GM04503 (cell line): Measurements from ENCODE around the gene FGF6.
"Not testable (repeated sequence)": the region's sequence is repeated elsewhere in the genome, so short reads cannot be mapped to it uniquely, and the experiment has no call there.

ENCODE experiments used
- DNase-seq: peaks from one replicate; pipeline ENCODE4 v3.0.0-alpha.2; 2012; ENCODE audit warnings: low read depth

The FGF6 gene

DNA sequence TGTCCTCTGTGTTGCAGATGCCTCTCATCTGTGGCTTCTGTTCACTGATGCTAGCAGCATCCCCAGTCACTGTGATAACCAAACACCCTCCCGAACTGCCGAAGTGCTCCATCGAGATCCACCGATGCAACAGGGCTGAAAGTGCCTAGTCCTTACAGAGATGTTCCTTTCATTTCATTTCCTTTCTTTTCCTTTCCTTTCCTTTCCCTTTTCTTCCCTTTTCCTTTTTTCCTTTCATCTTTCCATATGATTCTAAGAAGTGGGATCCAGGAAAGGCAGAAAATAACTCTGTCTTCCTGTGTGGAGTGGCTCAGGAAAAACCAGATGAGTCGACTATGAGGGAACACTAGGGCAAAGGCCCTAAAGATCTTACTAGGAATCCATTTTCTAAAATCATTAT lies 26.7 kb downstream of the FGF6 start:
- DNase-seq: no peak

DNA sequence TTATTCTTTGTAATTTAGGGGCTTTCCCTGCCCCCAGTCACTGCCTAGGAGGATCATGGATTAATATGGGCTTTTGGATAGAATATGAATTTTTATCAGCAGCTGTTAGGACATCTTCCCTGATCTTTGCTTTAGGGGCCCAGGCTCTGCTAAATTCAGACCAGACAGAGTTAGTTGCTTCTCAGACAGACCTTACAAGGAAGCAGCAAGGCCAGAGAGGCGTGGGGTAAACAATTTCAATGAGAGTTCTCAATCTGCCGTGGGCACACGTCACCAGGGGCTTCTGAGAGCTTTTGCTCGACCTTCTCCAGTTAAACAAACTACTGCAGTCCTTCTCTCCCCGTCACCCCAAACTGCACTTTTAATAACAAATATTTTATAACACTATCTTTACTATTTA lies 27.7 kb downstream of the FGF6 start:
- DNase-seq: no peak

DNA sequence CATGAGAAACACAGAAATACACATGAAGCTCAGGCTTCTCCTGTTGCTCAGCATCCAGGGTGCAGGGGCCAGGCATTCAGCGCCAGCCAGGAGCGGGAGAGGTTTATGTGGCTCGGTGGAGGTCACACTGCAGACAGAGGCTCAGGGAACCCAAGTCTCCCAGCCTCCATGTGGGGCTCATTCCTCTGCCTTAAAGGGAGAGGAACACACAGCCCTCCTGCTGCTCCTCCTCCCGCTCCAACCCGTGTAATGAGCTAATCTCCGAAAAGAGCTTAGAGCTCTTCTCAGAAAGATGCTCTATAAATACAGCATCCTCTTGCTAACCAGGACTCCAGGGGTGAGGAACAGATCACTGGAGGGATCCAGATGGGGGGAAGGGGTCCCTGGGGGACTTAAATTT lies 28.2 kb downstream of the FGF6 start:
- no peak for DNase-seq

DNA sequence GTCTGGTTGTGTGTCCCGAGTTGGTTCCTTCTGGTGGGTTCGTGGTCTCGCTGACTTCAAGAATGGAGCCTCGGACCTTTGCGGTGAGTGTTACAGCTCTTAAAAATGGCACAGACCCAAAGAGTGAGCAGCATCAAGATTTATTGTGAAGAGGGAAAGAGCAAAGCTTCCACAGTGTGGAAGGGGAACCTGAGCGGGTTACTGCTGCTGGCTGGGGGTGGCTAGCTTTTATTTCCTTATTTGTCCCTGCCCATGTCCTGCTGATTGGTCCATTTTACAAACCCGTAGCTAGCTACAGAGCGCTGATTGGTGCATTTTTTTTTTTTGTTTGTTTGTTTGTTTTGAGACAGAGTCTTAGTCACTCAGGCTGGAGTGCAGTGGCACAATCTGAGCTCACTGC lies 29.3 kb downstream of the FGF6 start:
- no peak for DNase-seq

DNA sequence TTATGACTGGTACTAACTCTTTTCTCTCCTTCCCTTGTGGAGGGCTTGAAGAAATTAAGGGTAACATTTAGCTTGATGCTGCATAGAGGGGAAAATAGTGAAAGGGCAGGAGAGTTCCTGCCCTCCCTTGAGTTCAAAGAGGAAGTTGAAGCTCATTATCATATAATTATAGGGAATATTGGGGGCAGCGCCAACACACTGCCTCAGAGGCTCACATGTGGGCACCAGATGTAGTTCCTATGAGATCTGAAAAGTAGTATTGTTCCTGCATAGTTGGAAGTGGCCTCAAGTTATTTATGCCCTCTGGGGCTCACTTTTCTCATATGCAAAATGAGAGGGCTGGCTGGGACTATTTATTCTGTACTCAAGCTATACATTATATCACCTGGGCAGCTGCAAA lies 33.1 kb downstream of the FGF6 start:
- DNase-seq: no peak

DNA sequence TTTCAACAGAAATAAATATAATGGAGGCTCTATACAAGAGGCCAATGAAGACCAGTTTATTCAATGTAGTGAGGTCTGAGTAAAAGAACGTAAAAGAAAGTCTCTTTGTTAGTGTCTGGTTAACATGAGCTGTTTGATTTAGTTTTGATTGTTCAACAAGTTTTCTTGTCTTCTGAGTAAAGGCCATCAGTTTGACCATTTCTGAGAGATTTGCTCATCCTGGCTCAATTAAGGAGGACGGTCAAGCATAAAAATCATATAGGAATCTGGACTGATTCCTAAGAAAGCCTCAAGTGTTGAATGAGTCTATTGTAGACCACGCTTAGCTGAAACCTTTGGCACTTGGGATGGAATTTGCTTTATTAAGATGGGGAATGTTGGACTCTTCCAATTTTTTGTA lies 33.6 kb downstream of the FGF6 start:
- DNase-seq: no peak

DNA sequence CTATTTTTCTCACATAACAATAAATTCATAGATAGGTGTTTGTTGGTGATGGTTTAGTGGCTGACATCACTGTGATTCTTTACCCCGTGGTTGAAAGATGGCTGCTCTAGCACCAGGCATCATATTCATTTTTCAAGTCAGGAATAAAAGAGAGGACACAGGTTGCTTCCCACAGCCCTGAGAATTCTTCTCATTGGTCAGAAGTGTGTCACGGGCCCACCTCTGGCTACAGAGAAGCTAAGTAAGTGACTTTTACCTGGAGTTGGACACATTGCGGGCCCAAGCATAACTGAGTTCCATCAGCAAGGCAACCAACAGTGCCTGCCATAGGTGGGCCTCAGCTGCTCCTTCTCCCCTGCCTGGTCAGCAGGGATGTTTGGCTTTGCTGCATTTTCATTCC lies 38.5 kb downstream of the FGF6 start:
- DNase-seq: no peak

DNA sequence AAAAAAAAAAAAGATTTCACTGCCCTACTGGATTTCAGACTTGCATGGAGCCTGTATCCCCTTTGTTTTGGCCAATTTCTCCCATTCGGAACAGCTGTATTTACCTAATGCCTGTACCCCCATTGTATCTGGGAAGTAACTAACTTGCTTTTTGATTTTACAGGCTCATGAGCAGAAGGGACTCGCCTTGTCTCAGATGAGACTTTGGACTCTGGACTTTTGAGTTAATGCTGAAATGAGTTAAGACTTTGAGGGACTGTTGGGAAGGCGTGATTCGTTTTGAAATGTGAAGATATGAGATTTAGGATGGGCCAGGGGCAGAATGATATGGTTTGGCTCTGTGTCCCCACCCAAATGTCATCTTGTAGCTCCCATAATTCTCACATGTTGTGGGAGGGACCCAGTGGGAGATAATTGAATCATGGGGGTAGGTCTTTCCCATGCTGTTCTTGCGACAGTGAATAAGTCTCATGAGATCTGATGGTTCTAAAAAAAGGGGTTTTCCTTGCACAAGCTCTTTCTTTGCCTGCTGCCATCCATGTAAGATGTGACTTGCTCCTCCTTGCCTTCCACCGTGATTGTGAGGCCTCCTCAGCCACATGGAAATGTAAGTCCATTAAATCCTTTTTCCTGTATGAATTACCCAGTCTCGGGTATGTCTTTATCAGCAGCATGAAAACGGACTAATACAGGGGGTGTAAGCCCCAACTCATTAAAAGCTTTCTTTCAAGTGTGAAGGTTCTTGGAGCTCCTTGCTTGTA lies 40.6 kb downstream of the FGF6 start:
- DNase-seq: not testable (repeated sequence)

DNA sequence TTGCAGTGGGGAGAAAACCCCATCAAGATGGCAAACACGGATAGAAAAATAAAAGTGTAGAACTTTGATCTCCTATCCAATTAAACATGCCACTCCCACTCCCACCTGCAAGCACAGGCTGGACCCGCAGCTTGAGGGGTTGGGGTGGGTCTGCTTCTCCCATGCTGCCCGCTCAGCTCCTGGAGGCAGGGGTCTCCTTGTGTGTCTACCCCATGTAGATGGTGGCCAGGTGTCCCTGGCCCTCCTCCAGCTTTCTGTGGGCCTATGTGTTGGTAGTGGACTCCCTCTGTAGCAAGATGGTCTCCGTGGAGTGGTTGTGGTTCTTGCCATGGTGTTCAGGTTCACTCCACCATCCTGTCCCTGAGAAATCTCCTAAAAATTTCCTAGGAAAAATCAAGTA lies 42.6 kb downstream of the FGF6 start:
- no peak for DNase-seq

DNA sequence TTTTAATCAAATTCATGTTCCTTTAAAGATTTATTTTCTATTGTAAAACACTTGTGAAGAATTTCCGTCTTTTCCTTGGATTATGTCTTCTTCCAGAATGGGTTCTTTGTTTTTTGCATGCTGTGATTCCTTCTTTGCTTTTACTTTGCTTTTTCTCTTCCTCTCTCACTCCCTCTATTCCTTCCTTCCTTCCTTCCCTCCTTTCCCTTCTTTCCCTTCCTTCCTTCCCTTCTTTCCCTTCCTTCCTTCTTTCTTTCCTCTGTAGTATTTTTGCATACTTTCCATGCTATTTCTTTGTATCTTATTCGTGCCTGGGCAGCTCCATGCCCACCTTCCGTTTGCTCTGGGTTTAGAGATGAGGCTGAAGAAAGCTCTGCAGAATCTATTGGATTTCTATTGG lies 44.5 kb downstream of the FGF6 start:
- DNase-seq: no peak

DNA sequence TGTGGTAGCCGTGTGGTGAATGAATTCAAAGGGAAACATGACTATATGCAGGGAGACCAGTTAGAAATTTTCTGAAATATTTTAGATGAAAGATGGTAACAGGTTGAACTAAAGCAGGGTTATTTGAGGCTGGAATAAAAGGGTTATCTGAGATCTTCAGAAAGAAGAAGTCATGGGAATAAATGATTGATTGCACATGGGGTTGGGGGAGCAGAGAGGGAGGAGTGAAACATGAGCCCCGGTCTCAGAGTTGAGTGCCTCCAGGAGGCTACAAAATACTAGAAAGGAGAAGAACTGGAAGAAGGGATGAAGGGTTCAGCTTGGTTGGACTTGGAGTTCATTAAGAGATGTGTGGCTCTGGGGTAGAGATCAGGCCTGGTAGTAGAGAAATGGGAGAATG lies 49.8 kb downstream of the FGF6 start:
- DNase-seq: no peak

DNA sequence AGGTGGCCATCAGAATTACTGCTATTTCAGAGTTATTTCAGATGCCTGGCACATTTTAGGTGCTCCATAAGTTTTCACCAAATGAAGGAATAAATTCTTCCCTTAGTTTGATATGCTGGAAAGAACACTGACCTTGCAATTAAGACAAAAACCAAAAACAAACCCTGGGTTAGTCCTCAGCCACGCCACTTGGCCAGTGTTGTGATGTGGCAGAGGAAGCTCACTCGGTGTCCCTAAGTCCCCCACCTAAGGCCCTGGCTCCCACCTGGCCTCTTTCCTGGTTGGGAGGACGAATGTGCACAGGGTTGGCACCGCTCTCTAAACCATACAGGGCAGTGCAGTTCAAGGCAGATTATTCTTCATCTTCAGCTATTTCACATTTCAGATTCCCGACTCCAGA lies 52.4 kb downstream of the FGF6 start:
- no peak for DNase-seq

DNA sequence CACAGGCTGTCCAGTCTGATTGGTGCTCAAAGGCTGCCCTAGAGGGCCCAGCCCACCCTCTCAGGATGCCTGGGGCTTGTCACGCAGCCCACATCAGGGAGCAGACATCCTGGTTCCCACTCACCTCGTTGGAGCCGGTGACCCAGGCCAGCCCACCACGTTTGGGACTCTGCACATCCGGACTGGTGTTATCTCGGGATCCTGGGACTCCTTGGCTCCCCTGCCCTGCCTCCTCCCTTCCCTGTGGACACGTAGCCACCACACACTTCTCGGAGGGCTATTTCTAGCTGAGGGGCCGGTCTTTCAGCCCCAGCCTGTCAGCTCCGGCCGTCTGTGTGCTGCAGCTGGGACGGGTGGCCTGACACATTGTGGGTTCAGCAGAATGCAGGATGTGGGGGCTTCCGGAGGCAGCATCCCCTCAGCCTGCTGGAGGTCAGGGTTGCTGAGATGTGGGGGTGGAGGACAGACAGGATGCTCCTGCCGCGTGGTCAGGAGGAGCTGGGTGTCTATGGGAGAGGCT lies 53.3 kb downstream of the FGF6 start:
- DNase-seq: no peak

DNA sequence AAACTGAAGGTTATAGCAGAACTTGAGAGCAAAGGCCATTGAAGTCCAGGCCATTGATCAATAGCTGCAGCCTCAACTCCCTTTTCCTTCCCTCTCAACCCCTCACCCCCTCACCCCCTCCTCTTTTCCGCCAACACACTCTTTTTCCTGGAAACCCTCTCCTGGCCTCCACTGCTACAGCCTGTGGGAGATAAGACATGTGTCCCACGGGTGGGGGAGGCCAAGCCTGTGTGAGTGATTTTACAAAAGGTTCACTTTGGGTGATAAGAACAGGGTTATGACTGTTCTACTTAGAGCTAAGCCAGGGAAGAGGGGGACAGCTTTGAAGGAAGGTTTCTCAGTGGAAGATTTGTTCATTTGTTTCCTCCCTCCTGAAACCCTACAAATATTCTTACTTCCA lies 57.0 kb downstream of the FGF6 start:
- no peak for DNase-seq

DNA sequence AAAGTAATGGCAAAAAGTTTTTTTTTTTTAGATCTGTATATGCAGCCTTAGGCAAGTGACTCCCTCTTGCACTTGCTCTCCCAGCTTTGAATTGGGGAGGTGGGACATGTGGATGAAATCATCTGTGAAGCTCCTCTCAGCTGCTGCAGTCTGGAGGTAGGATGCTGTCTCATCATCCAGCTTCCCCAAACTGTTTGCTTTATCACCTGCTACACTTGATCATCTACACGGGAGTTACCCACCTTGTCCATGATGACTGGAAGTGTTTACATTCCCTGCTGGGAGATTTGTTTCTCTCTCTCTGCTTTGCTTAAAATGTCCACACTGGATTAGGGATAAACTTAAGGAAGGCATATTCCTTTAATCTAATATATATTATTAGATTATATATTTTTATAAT lies 57.6 kb downstream of the FGF6 start:
- no peak for DNase-seq

DNA sequence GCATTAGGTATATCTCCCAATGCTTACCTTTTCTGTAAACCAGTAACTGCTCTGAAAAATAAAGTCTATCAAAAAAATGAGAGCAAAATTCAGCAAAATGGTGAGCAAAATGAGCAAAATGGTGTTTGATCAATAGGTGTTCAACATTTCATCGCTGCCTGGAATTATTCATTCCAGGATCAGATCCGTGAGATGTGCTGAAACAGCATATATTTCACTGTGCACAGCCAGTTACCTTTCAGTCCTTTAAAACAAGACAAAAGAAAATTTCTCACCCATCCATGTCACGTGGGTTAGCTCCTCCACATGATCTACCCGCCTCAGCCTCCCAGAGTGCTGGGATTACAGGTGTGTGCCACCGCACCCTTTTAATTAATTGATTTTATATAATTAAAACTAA lies 58.0 kb downstream of the FGF6 start:
- DNase-seq: no peak

DNA sequence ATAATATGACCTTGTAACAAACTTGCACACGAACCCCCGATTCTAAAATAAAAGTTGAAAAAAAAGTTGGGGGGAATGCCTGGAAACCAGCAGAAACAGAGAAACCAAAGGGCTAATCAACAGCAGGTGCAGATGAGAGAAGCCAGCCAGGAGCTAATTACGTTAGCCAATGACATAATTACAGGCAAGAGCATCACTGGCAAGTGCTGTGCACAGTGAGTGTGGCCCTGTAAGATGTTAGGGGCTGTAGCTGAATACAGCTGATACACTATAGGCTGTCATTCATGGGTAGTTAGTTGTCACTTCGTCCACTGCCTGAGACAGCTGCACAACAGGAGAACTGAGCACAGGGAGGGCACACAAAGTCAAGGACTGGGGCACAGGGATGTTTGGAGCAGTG lies 58.8 kb downstream of the FGF6 start:
- no peak for DNase-seq
